Suprapubic skin (tissue), 3 donors: ENCODE data around the gene SLC49A3.

Experiments
- EP300 ChIP-seq: sonication (generic); formaldehyde crosslinking; IDR thresholded peaks from one replicate; pipeline ENCODE4 v1.6.1; 2017; ENCODE audit warnings: antibody characterized with exemption
- POLR2A ChIP-seq, 2 donors: fragments of 450-650 bp; IDR thresholded peaks; one replicate each; pipeline ENCODE4 v1.6.1; 2017; ENCODE audit warnings: antibody characterized with exemption in 2 of 2, mild to moderate bottlenecking in 2 of 2, moderate library complexity in 2 of 2
- TF ChIP-seq, protein P1 (sequence below), 2 donors: fragments of 200-600 bp in 1 of 2; fragments of 450-650 bp in 1 of 2; sonication (generic) in 1 of 2; IDR thresholded peaks; one replicate each; pipeline ENCODE4 v1.5.1; 2016 to 2019; ENCODE audit warnings: antibody characterized with exemption in 2 of 2, mild to moderate bottlenecking in 1 of 2, moderate library complexity in 1 of 2

DNA sequence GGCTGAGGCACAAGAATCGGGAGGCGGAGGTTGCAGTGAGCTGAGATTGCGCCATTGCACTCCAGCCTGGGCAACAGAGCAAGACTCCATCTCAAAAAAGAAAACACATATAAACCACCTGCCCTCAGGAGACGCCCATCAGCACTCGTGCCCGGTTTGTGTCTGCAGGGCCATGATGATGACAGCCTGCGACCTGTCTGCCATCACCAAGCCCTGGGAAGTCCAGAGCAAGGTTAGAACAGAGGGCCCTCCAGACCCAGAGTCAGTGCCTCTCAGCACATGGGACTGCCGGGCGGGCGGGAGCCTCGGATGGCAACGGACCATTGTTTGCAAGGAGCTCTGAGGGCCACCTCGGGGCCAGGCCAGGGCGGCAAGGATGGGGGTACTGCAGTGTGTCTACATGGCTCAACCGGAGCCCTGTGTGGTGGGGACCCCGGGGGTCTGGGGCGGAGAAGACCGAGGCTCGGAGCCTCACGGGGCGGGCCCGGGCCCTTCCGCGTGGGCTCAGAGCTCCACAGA is 24.2 kb downstream of the SLC49A3 start:
- TF ChIP-seq, protein P1, sequence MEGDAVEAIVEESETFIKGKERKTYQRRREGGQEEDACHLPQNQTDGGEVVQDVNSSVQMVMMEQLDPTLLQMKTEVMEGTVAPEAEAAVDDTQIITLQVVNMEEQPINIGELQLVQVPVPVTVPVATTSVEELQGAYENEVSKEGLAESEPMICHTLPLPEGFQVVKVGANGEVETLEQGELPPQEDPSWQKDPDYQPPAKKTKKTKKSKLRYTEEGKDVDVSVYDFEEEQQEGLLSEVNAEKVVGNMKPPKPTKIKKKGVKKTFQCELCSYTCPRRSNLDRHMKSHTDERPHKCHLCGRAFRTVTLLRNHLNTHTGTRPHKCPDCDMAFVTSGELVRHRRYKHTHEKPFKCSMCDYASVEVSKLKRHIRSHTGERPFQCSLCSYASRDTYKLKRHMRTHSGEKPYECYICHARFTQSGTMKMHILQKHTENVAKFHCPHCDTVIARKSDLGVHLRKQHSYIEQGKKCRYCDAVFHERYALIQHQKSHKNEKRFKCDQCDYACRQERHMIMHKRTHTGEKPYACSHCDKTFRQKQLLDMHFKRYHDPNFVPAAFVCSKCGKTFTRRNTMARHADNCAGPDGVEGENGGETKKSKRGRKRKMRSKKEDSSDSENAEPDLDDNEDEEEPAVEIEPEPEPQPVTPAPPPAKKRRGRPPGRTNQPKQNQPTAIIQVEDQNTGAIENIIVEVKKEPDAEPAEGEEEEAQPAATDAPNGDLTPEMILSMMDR (IDR thresholded peaks at IDR 0.05) = no peak
- TF ChIP-seq POLR2A (IDR thresholded peaks at IDR 0.05) (no peak), EP300 (no peak)
